Right hindlimb (tissue), 1 donor: ENCODE measurements around the gene STK40.

Experiments
- DNase-seq: peaks from one replicate; pipeline ENCODE4 v3.0.0-alpha.2; 2018

STK40 gene

DNA sequence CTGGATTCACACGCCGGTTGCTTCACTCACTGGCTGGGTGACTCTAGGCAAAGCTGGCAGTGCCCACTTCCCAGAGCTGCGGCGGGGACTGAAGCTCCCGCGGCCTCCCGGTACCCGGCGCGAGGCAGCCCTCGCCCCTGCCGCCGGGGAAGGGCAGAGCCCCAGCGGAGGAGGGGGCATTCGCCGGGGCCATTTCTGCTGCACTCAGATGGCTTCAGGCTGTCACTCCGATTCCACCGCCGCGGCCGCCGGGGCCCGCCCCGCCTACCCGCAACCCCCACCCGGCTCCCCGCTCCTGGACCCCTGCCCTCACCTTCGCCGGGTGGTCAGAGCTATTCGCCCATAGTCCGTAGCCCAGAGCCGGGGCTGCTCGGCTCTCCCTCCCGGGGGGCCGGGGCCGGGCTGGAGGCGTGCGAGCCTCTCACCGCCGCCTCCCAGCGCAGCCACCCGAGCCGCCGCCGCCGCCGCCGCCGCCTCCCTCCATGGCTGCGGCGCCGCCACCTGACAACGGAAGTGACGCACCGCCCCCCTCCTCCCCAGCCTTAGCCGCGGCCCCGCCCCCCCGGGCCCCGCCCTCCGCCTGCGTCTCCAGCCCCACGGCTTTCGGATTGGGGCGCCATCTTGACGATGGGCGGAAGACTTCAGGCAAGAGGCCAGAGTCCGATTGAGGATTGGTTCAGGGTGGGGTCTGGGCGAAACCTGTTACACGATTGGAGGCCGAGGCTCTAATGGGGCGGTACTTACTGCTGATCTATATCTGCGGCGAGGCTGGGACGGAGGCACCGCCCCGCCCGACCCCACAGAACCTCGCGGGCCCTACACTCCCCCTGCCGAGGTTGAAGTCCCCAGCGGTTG is at the start of gene STK40:
TSS of gene STK40 (minus strand) at position 515 of the 855 bp plus-strand sequence. CDS start 24,592 bp downstream, outside the sequence.
- DNase-seq, result peak; percentile 99

DNA sequence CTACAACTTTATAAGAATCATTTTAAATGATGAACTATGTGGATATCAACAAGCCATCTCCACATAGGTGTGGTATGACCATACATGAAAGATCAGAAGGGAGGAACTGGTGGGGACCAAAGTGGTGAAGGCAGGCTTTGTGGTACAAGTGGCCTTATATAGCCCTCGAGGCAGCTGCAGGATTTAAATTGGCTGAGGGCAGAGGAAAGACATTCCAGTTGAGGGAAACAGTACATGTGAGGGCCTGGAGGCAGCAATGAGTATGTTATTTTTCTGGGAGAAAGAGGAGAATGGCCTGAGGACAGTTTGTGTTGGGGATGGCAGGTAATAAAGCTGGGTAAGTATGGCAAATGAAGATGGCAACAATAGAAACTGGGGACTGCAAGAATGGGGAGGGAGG is 47.4 kb upstream of the STK40 start:
- no peak for DNase-seq

GRCh38 chr1:36432616-36433015 is 46.9 kb upstream of the STK40 start:
- no peak for DNase-seq

DNA sequence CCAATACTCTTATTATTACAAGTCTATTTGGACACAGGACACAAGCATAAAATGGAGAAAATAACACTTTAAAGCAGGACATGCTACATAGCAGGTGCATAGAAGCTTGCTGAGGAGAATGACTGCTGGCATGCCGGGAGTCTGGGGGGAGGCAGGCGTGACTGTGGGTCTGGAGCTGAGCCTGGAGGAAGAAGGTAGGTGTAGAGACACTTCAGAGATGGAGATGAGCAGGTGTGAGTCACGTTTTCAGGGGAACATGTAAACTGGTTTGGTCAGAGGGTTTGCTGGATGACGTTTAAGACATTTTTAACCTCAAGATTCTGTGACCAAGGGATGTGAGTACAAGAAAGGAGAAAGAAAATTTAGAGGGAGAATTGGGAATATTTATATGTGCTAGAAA is 40.1 kb upstream of the STK40 start:
- no peak for DNase-seq

DNA sequence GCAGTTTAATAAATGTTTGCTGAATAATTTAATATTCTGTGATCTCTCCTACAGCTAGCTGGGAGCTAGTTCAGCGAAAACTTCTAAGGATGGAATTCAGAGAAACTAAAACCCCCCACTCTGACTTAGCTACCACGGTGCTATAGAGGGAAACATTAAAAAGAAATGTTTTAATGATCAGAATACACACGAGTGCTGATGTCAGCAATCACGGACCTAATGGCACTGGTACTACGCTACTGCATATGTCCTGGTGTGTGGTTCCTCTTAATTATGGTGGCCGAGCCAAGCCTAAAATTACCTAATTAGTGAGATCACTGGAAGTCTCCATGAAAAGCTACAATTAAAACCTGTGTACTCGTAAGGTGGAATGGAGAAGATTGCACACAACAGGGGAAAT is 35.9 kb upstream of the STK40 start:
- DNase-seq, result no peak

DNA sequence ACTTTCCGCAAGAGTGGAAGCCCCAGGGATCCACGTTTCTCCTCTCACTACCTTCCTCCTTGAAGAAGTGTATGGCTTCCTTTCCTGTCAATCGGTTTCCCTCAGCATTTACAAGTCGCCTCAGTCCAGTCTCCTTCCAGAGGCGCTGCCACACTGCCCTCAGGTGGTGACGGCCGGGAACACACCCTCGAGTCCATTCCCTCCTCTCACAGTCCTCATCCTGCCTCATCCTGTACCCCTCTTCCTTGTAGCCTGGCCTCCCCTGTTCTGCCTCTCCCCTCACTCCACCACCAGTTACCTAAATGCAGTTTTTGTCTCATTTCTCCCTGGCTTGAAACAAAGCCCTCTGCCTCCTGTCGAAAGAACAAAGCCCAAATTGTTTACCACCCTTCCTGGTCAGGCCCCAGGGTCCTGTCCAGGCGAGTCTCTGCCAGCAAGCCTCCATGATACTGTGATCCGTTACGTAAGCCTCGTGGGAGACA is 35.2 kb upstream of the STK40 start:
- DNase-seq, result peak; percentile 91

DNA sequence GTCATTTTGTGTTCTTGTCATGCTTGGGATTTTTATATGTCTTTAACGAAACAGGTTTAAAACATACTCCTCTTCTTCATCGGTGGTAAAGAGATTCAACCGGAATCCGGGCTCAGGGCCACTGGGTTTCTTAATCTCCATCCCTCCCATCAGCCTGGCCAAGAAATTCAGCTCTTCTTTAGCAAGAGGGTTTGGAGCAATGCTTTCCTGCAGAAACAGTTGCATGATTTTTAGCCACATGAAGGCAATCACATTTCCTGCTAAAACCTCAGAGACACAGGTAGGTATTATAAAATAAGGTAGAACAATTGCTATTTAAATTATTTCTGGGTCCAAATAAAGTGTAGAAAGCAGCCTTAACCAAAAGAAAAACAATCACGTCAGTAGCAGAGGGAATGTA is 34.7 kb upstream of the STK40 start:
- no peak for DNase-seq

GRCh38 chr1:36419569-36419968 is 33.8 kb upstream of the STK40 start:
- no peak for DNase-seq

- no peak for DNase-seq
Observed at GRCh38 chr1:36419140-36419539, 33.4 kb upstream of the STK40 start.

DNA sequence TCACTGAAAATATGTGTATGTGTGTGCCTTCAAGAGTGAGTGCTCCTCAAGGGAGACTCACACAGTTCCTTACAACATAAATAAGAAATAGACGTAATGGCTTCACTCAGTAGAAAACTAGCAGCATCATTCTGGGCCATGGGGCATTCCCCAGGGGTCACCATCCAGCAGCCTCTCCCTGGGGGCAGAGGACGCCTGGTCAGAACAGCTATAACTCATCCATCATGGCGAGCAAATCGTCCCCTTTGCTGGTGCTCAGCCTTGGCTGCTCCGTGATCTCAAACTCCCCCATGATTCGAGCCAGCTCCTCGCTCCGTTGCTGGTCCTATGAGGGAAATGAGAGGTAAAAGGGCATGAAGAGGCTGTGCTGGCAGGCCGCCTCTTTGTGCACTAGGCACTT is 32.2 kb upstream of the STK40 start:
- DNase-seq, result no peak

GRCh38 chr1:36415661-36416326 is 30.1 kb upstream of the STK40 start:
- no peak for DNase-seq

DNA sequence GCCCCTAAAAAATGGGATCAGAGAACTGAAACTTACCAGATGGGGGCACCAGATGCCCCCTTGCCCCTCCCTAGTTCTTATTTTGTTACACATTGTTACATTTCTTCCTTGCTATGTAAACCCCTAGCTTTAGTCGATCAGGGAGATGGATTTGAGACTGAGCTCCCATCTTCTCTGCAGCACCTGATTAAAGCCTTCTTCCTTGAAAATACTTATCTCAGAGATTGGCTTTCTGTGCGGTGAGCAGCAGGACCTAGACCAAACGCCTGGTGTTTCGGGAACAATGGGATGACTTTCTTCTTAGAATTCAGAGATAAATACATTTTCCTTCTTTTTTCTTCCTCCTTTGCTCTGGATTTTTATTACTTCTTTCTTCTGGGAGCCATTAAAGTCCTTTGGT is 28.7 kb upstream of the STK40 start:
- no peak for DNase-seq

DNA sequence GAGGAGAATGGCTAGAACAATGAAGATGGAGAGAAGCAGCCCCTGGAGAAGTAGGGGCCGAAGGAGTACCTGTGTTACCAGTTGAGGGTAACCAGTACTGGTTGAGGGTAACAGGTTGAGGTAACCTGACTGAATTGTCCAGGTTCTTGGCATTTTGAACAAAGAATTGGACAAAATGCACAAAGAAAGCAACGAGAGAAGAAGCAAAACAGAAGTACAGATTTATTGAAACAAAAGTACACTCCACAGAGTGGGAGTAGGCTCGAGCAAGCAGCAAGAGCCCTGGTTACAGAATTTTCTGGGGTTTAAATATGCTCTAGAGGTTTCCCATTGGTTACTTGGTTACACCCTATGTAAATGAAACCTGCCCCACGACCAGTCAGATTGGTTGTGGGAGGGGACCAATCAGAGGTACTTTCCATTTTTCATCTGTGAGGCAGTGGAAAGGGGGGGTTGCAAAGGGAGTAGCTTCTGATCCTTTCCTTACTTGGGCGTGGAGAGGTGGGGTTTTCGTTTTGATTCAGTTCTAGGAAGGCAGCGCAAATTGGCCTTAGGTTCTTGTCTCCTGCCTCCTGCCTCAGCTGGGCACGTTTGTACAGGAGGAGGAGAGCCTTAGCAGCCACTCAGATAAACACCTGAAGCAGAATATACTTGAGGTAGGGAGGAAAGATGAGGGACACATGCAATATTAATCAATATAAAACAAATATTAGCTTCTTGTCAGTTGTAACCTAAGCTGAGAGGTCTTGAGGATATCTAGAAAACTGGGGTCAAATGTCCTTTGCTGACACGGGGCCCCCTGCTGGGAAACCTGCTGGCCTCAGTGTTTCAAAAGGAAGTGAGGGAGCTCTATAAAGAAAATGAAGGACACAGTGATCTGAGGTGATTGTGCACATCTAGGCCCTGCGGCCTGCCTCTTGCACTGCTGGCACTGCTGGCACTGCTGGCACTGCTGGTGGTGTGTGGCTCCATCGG is 26.2 kb upstream of the STK40 start:
- no peak for DNase-seq

GRCh38 chr1:36408479-36408878 is 22.8 kb upstream of the STK40 start:
- no peak for DNase-seq

GRCh38 chr1:36406440-36406839 is 20.7 kb upstream of the STK40 start:
- no peak for DNase-seq

- no peak for DNase-seq
Observed at GRCh38 chr1:36402504-36402890, 16.8 kb upstream of the STK40 start.

- no peak for DNase-seq
Observed at GRCh38 chr1:36401602-36402503, 16.1 kb upstream of the STK40 start.

DNA sequence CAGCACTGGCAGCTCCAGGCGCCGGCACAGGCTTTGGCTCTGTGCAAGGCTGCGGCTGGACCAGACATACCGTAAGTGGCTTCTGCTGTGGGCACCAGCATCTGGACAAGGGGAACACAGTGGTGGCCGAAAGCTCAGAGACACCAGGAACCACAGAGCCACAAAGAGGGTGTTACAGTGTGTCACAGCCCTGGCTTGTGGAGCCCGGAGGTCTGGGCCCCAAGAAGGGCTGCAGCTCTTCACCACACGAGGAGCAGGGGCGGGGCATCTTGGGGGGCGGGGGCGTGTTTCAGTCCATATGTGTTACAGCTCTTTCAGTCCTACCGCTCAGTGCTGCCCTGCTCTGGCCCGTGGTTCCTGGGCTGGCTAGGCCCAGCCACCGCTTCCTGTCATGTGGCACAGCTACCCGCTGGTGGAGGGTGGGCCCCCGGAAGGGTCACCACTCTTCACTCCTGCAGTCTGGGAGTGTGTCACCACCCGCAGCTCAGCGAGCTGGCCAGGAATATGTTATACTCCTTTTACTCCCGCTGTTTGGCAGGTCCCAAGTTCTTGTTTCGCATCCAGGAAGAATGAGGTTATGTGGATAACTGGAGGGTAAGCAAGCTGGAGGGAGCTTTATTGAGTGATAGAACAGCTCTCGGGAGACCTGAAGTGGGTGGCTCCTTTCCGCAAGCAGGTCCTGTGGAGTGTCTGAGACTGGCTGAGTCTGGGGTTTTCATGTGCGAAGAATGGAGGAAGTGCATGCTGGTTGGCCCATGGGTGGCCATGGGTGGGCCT is 15.3 kb upstream of the STK40 start:
- peak; percentile 78 for DNase-seq

DNA sequence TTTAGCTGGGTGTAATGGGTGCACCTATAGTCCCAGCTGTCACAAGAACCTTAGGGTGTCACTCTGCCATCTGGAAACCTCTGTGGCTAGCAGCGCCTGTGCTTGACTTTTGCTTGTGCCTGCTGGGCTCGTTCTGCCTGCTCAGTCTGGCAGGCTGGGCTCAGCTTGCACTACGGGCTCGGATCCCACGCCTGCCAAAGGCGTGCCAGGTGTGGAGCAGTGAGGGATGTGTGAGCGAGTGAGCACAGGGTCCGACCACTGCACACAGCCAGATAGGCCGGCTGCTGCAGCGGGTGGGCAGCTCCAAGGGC is 14.7 kb upstream of the STK40 start:
- no peak for DNase-seq

- no peak for DNase-seq
Observed at GRCh38 chr1:36398370-36398977, 12.8 kb upstream of the STK40 start.
